Omental fat pad (tissue), 4 donors: ENCODE results near the gene FXYD5. TPM values are rescaled to one million over a fixed set of nuclear protein-coding genes. Genes with fewer than 3 reads are reported as not detected.

Experiments
- ATAC-seq: fragments of 150-250 bp; one replicate; pipeline ENCODE4 v1.9.1; 2016; ENCODE audit warnings: mild to moderate bottlenecking, moderate library complexity; ENCODE audit not compliant: low FRiP score
- DNase-seq: peaks from one replicate; pipeline ENCODE4 v3.0.0-alpha.2; 2019; ENCODE audit warnings: low spot score
- CTCF ChIP-seq, 3 donors: fragments of 450-650 bp; IDR thresholded peaks; one replicate each; pipeline ENCODE4 v1.5.1; 2016 to 2017; ENCODE audit warnings: antibody characterized with exemption in 3 of 3, mild to moderate bottlenecking in 3 of 3, moderate library complexity in 2 of 3
- total RNA-seq, 4 donors: library from RNA; depleted of rRNA; stranded (reverse); fragments of >200 nt; gene quantifications; one replicate each; pipeline ENCODE4 v1.1.0, GENCODE V29; 2016

FXYD5 gene
- total RNA-seq, 4 donors from 2014 or later, result 68.9 to 129 (median 88.8) TPM

GRCh38 chr19:35120492-35120891, 34.0 kb upstream of the FXYD5 start:
- ATAC-seq, result no peak
- TF ChIP-seq CTCF (IDR thresholded peaks at IDR 0.05), result no peak
- DNase-seq, result no peak

GRCh38 chr19:35120898-35121297, 33.6 kb upstream of the FXYD5 start:
- ATAC-seq, result no peak
- DNase-seq, result no peak
- no peak for TF ChIP-seq CTCF (IDR thresholded peaks at IDR 0.05)

- ATAC-seq (no peak), DNase-seq (no peak)
- TF ChIP-seq CTCF (IDR thresholded peaks at IDR 0.05), result no peak
Measured at GRCh38 chr19:35122687-35123551, 31.6 kb upstream of the FXYD5 start.

GRCh38 chr19:35123573-35123972, 31.0 kb upstream of the FXYD5 start:
- no peak for ATAC-seq
- no peak for TF ChIP-seq CTCF (IDR thresholded peaks at IDR 0.05)
- no peak for DNase-seq

- DNase-seq (peak; percentile 87), ATAC-seq (peak; percentile 89)
- no peak for TF ChIP-seq CTCF (IDR thresholded peaks at IDR 0.05)
Measured at GRCh38 chr19:35124098-35125060, 30.2 kb upstream of the FXYD5 start.

- DNase-seq, result no peak
- no peak for ATAC-seq
- TF ChIP-seq CTCF (IDR thresholded peaks at IDR 0.05), result no peak
Measured at GRCh38 chr19:35125270-35125717, 29.2 kb upstream of the FXYD5 start.
